HepG2 (cell line): ENCODE results near the gene KIZ. TPM values are rescaled to one million over a fixed set of nuclear protein-coding genes. Genes with fewer than 3 reads are reported as not detected.
A peak's percentile ranks its signal among the peaks of the same experiment; 100 is the strongest.

Experiments used
- ARID2 ChIP-seq: sonication (generic); formaldehyde crosslinking; IDR thresholded peaks from 2 replicates; pipeline ENCODE4 v1.8.1; 2022; ENCODE audit warnings: mild to moderate bottlenecking, missing genetic modification reagents, borderline replicate concordance
- ATM ChIP-seq: fragments of 450-650 bp; IDR thresholded peaks from 2 replicates; pipeline ENCODE4 v1.7.1; 2017; ENCODE audit warnings: mild to moderate bottlenecking, borderline replicate concordance
- CEBPZ ChIP-seq: IDR thresholded peaks from 2 replicates; pipeline ENCODE4 v1.6.1; 2012; ENCODE audit warnings: low read length, improper control_type of control experiment
- FOXJ3 ChIP-seq: sonication (generic); formaldehyde crosslinking; IDR thresholded peaks from 2 replicates; pipeline ENCODE4 v1.4.0; 2020; ENCODE audit warnings: missing genetic modification reagents, mild to moderate bottlenecking, borderline replicate concordance
- HMG20B ChIP-seq: conservative IDR thresholded peaks from 2 replicates; pipeline ENCODE4 v1.6.1; 2016; ENCODE audit warnings: missing genetic modification reagents, missing compliant biosample characterization
- JUNB ChIP-seq: sonication (generic); formaldehyde crosslinking; IDR thresholded peaks from 2 replicates; pipeline ENCODE4 v1.8.0; 2022; ENCODE audit warnings: missing genetic modification reagents, mild to moderate bottlenecking, borderline replicate concordance
- KIAA2018 ChIP-seq: sonication (generic); formaldehyde crosslinking; IDR thresholded peaks from 2 replicates; pipeline ENCODE4 v1.5.0; 2020; ENCODE audit warnings: mild to moderate bottlenecking, missing genetic modification reagents, borderline replicate concordance
- MED8 ChIP-seq: sonication (generic); formaldehyde crosslinking; IDR thresholded peaks from 2 replicates; pipeline ENCODE4 v1.8.1; 2023; ENCODE audit warnings: mild to moderate bottlenecking, missing genetic modification reagents; ENCODE audit not compliant: insufficient replicate concordance
- NR3C1 ChIP-seq: sonication (generic); formaldehyde crosslinking; IDR thresholded peaks from 2 replicates; pipeline ENCODE4 v1.4.0; 2020; ENCODE audit warnings: missing genetic modification reagents
- PITX1 ChIP-seq: sonication (generic); formaldehyde crosslinking; IDR thresholded peaks from 2 replicates; pipeline ENCODE4 v1.5.1; 2020; ENCODE audit warnings: mild to moderate bottlenecking, missing genetic modification reagents
- PLRG1 ChIP-seq: fragments of 450-650 bp; conservative IDR thresholded peaks from 2 replicates; pipeline ENCODE4 v1.6.1; 2016
- RFXANK ChIP-seq: IDR thresholded peaks from 2 replicates; pipeline ENCODE4 v1.6.1; 2016
- ZNF33A ChIP-seq: sonication (generic); formaldehyde crosslinking; IDR thresholded peaks from 2 replicates; pipeline ENCODE4 v1.5.1; 2020; ENCODE audit warnings: missing genetic modification reagents, mild to moderate bottlenecking, moderate library complexity, borderline replicate concordance
- ZNF615 ChIP-seq: sonication (generic); formaldehyde crosslinking; IDR thresholded peaks from 2 replicates; pipeline ENCODE4 v1.5.0; 2020; ENCODE audit warnings: mild to moderate bottlenecking, missing genetic modification reagents, borderline replicate concordance
- ZNF766 ChIP-seq: sonication (generic); formaldehyde crosslinking; IDR thresholded peaks from 2 replicates; pipeline ENCODE4 v1.5.0; 2020; ENCODE audit warnings: missing genetic modification reagents, borderline replicate concordance
- ZSCAN29 ChIP-seq: sonication (generic); formaldehyde crosslinking; conservative IDR thresholded peaks from 2 replicates; pipeline ENCODE4 v1.4.0; 2020; ENCODE audit warnings: mild to moderate bottlenecking, missing genetic modification reagents
- polyA plus RNA-seq, 8 experiments: library from polyadenylated mRNA; depleted of rRNA in 3 of 8; stranded (reverse) in 7 of 8; unstranded in 1 of 8; fragments of >200 nt; fragmentation: Illumina TruSeq in 4 of 8; extraction: Trizol in 4 of 8; gene quantifications; 2 replicates each; pipeline versions ENCODE4 v1.2.1 to v1.2.3, GENCODE V29; 2011 to 2016; ENCODE audit warnings: low read depth in 4 of 8, missing spikeins in 1 of 8, mixed read lengths in 1 of 8; ENCODE audit not compliant: insufficient read depth in 1 of 8
- total RNA-seq, 5 experiments: library from RNA; depleted of rRNA; stranded (reverse); fragments of >200 nt; fragmentation: Illumina TruSeq; extraction: Trizol; gene quantifications; 2 replicates each; pipeline ENCODE4 v1.2.3, GENCODE V29; 2016; ENCODE audit warnings: low read depth in 1 of 5
- TF ChIP-seq, protein P1 (sequence below): sonication (generic); formaldehyde crosslinking; conservative IDR thresholded peaks from 2 replicates; pipeline ENCODE4 v1.4.0; 2020; ENCODE audit warnings: missing genetic modification reagents
- TF ChIP-seq, protein P2 (sequence below): sonication (generic); formaldehyde crosslinking; IDR thresholded peaks from 2 replicates; pipeline ENCODE4 v1.4.0; 2020; ENCODE audit warnings: mild to moderate bottlenecking, missing genetic modification reagents

KIZ gene
- total and polyA plus RNA-seq, 2 of the 13 experiments (the other 11 are each of a cell fraction or from before 2014, with no cell fraction given) = 46.3 to 114 TPM

GRCh38 chr20:21280522-21281016 is 154.7 kb downstream of the KIZ start (continued):
- TF ChIP-seq ZSCAN29 (CRISPR knock-in tag) = no peak
- no peak for TF ChIP-seq ARID2 (CRISPR knock-in tag)
- TF ChIP-seq ZNF766 = no peak
- TF ChIP-seq MED8 = no peak
- TF ChIP-seq JUNB (CRISPR knock-in tag) = no peak
- no peak for TF ChIP-seq FOXJ3 (CRISPR knock-in tag)
- TF ChIP-seq HMG20B = 0 out of 2 replicates have a peak, but pooled peaks have one; percentile 43
- TF ChIP-seq PITX1 (CRISPR knock-in tag) = no peak; the same call in 1 of the 2 replicates
- no peak for TF ChIP-seq KIAA2018 (CRISPR knock-in tag)
- no peak for TF ChIP-seq NR3C1
- TF ChIP-seq CEBPZ = no peak
- TF ChIP-seq, protein P1, sequence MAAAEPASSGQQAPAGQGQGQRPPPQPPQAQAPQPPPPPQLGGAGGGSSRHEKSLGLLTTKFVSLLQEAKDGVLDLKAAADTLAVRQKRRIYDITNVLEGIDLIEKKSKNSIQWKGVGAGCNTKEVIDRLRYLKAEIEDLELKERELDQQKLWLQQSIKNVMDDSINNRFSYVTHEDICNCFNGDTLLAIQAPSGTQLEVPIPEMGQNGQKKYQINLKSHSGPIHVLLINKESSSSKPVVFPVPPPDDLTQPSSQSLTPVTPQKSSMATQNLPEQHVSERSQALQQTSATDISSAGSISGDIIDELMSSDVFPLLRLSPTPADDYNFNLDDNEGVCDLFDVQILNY = no peak
- TF ChIP-seq ATM = no peak
- TF ChIP-seq, protein P2, sequence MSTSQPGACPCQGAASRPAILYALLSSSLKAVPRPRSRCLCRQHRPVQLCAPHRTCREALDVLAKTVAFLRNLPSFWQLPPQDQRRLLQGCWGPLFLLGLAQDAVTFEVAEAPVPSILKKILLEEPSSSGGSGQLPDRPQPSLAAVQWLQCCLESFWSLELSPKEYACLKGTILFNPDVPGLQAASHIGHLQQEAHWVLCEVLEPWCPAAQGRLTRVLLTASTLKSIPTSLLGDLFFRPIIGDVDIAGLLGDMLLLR (CRISPR knock-in tag) = no peak
- no peak for TF ChIP-seq ZNF615 (CRISPR knock-in tag)
- TF ChIP-seq RFXANK = no peak
- no peak for TF ChIP-seq PLRG1
- no peak for TF ChIP-seq ZNF33A (CRISPR knock-in tag)
